Mammary epithelial cell (primary cell): ENCODE measurements around the gene RPS25.

Experiments used
- EZH2 ChIP-seq: IDR thresholded peaks from 2 replicates; pipeline ENCODE4 v1.6.1; 2012; ENCODE audit warnings: low read length, inconsistent platforms, borderline replicate concordance
- TF ChIP-seq, protein P1 (sequence below), 2 donors: IDR thresholded peaks in 1 of 2; conservative IDR thresholded peaks in 1 of 2; 2 replicates each; pipeline ENCODE4 v1.5.1; 2011 to 2012; ENCODE audit warnings: inconsistent platforms in 2 of 2, low read length in 2 of 2, mild to moderate bottlenecking in 2 of 2, control low read depth in 1 of 2, low read depth in 1 of 2; ENCODE audit not compliant: insufficient read depth in 1 of 2; ENCODE audit errors: extremely low read depth in 1 of 2

DNA sequence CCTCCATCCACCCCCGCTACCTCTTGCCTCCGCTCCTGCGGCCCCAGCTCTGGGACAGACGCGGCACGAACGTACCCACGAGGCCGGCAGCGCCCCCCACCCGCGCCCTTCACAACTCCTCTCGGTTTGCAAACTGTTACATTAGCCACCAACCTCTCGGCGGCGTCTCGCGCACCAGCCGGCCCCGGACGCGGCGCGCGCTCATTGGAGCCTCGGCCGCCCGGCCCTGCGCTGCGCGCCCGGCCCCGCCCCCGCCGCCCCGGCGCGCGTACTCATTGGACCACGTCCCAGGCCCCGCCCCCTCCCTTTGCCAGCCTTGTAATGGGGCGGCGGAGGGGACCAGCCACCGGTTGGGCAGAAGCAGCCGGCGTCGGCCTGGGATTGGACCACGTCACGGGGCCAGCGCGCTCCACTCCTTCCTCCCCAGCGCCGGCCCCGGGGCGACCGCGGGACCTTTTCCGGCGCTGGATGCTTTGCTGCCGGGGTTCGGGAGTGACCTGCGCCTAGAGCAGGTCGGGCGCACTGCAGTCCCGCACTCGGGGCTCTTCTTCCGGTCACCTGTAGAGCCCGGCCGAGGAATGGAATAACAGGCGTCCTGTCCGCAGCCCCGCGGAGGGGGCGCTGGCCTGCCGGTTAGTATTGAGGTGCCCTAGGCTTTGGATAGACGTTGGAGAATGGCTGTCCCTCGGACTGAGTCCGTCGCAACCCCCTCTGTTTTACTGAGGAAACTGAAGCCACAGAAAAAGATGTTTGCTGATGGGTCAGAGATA is 39.0 kb upstream of the RPS25 start, which contains the start of gene HYOU1:
- TF ChIP-seq, protein P1, sequence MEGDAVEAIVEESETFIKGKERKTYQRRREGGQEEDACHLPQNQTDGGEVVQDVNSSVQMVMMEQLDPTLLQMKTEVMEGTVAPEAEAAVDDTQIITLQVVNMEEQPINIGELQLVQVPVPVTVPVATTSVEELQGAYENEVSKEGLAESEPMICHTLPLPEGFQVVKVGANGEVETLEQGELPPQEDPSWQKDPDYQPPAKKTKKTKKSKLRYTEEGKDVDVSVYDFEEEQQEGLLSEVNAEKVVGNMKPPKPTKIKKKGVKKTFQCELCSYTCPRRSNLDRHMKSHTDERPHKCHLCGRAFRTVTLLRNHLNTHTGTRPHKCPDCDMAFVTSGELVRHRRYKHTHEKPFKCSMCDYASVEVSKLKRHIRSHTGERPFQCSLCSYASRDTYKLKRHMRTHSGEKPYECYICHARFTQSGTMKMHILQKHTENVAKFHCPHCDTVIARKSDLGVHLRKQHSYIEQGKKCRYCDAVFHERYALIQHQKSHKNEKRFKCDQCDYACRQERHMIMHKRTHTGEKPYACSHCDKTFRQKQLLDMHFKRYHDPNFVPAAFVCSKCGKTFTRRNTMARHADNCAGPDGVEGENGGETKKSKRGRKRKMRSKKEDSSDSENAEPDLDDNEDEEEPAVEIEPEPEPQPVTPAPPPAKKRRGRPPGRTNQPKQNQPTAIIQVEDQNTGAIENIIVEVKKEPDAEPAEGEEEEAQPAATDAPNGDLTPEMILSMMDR (conservative IDR thresholded peaks at IDR 0.05 in 1 of 2, IDR thresholded peaks at IDR 0.05 in 1 of 2; ENCODE audit: extremely low read depth in 1 of 2, insufficient read depth in 1 of 2, low read depth in 1 of 2, low read length in 2 of 2) = peak in 1 of 2 donors; percentile 36
- no peak for TF ChIP-seq EZH2
